GM19328 (cell line): Measurements from ENCODE around the gene UBE3C.
"Not testable (repeated sequence)": the region's sequence is repeated elsewhere in the genome, so short reads cannot be mapped to it uniquely, and the experiment has no call there.

Experiments used
- ATAC-seq: cut with Tn5 transposase; IDR thresholded peaks from one replicate; pipeline ENCODE4 v1.9.1; 2021; ENCODE audit warnings: mild to moderate bottlenecking, moderate library complexity; ENCODE audit not compliant: unreplicated experiment

UBE3C gene

GRCh38 chr7:157233677-157234076 is 95.0 kb downstream of the UBE3C start:
- no peak for ATAC-seq

DNA sequence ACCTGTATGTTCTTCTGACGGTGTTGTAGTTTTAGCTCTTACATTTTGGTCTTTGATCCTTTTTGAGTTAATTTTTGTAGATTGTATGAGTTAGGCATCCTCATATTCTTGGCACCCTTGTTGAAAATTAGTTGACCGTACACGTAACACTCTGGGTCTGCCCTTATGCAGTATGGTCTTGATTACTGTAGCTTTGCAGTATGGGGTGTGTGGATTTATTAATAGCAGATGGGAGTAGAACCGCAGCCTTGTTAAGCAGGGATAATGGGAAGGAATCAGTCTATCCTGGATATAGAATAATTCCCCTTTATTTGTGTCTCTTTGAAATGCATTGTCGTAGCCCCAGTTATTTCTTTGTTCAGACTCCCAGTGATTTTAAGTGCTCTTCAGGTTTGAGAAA is 95.5 kb downstream of the UBE3C start:
- no peak for ATAC-seq

- ATAC-seq: no peak
Observed at GRCh38 chr7:157235357-157236333, 96.9 kb downstream of the UBE3C start.

DNA sequence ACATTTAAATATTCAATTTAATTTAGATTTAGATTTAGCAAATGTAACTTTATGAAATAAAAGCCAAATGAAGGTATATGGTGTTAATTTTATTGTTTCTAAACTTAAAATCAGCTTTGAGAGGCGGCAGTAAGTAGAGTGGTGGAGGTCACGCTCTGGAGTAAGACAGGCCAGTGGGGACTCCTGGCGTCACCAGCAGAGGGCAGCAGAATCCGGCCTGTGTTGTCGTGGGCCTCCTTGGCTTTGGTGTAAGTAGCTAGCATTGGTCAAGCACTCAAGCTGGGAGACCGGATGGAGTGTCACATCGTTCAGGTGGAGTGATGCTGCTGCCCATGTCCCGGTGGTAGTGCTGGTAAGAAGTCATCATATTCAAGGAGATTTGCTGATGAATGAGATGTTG is 99.4 kb downstream of the UBE3C start:
- ATAC-seq: no peak

GRCh38 chr7:157239571-157240270 is 101.0 kb downstream of the UBE3C start:
- ATAC-seq: no peak

GRCh38 chr7:157241631-157242030 is 102.9 kb downstream of the UBE3C start:
- ATAC-seq: no peak

- no peak for ATAC-seq
Observed at GRCh38 chr7:157244516-157245294, 106.0 kb downstream of the UBE3C start.

DNA sequence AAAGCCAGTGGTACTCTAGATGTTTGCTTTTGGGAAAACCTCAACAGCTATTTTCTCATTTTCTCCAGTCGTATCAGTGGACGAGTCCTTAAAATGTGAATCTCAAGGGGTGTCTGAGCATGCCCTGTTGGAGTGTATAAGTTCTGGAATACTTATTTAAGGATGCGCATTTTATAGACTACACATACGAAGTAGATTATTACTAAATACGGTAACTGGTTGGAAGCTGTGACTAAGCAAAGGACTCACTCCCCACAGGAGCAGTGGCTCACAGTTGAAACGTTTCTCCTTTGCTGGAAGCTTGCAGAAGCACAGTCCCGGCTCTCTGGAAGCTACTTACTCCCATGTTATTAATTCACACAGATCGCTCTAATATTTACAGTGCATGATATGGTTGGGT is 107.3 kb downstream of the UBE3C start:
- ATAC-seq: no peak

- ATAC-seq: no peak
Observed at GRCh38 chr7:157248659-157249058, 109.9 kb downstream of the UBE3C start.

DNA sequence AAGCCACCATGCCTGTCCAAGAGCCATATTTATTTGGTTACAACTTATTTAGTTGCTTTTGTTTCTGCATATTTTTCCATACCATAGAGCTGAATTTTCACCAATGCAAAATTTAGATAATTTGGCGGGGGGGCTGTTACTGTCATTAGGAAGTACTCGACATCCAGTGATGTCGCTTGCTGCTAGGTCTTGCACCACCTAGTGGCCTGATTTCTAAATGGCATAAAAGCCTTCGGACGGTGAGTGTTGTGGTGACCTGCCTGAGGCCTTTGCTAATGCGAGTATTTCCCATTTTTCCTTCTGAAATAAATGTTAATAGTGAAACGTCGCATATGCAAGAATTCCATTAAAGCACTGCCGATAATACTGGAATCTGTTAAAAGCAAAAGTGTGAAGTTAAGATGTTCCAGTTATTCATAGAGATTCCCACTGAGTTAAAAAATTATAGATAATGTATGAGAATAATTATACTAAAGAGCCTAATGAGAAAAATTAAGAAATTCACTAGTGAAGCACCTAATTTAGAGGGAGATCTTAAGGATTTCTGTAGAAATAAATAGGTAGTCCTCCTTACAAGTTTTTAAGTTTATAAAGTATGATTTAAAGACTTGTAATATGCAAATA is 112.0 kb downstream of the UBE3C start:
- peak; percentile 66 for ATAC-seq

DNA sequence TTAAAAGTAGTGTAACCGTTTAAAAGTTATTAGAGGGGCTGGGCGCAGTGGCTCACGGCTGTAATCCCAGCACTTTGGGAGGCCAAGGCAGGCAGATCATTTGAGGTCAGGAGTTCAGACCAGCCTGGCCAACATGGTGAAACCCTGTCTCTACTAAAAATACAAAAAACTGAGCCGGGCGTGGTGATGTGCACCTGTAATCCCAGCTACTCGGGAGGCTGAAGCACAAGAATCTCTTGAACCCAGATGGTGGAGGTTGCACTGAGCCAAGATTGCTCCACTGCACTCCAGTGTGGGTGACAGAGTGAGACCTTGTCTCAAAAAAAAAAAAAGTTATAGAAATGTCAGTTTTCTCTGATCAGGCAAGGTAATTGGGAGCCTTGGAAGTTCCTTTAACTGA is 113.1 kb downstream of the UBE3C start:
- not testable (repeated sequence) for ATAC-seq

DNA sequence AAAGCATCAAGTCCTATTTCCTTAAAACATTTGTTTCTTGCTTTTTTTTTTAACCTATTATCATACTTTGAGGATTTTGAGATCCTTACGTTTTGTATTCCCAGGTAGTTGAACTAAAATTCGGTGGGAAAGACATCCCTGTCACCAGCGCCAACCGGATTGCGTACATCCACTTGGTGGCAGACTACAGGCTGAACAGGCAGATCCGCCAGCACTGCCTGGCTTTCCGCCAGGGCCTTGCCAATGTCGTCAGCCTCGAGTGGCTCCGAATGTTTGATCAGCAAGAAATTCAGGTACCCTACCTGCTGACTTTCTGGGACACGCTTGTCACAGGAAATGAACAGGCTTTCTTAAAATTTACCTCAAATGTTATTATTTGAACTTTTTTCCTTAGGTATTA is 115.1 kb downstream of the UBE3C start:
- no peak for ATAC-seq

- not testable (repeated sequence) for ATAC-seq
Observed at GRCh38 chr7:157254781-157255180, 116.1 kb downstream of the UBE3C start.

GRCh38 chr7:157255201-157255606 is 116.5 kb downstream of the UBE3C start:
- no peak for ATAC-seq

DNA sequence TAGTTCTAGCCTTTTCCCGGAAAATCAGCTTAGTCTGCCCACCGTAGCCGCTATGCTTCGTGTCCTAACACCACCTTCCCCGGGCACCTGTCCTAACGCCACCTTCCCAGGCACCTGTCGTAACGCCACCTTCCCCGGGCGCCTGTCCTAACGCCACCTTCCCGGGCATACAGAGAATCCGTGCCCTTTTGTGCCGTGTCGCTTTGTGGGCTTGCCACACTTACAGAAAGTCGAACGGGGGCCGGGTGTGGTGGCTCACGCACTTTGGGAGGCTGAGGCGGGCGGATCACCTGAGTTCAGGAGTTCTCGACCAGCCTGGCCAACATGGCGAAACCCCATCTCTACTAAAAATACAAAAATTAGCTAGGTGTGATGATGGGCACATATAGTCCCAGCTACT is 124.4 kb downstream of the UBE3C start:
- ATAC-seq: no peak

- ATAC-seq: no peak
Observed at GRCh38 chr7:157265051-157265450, 126.3 kb downstream of the UBE3C start.

GRCh38 chr7:157266272-157266671 is 127.5 kb downstream of the UBE3C start:
- no peak for ATAC-seq

GRCh38 chr7:157267516-157267915 is 128.8 kb downstream of the UBE3C start:
- no peak for ATAC-seq

GRCh38 chr7:157267956-157268355 is 129.2 kb downstream of the UBE3C start:
- ATAC-seq: no peak

GRCh38 chr7:157268540-157268939 is 129.8 kb downstream of the UBE3C start:
- no peak for ATAC-seq
